Colonic mucosa (tissue), 4 donors: ENCODE results near the gene JAM3. TPM values are rescaled to one million over a fixed set of nuclear protein-coding genes. Genes with fewer than 3 reads are reported as not detected.

Experiments used
- DNase-seq: peaks from one replicate; pipeline ENCODE4 v3.0.0-alpha.2; 2020
- H3K27ac ChIP-seq: fragments of 200-600 bp; one replicate; pipeline ENCODE4 v1.8.0; 2021
- H3K27me3 ChIP-seq: fragments of 200-600 bp; one replicate; pipeline ENCODE4 v1.8.0; 2021
- H3K36me3 ChIP-seq: fragments of 200-600 bp; one replicate; pipeline ENCODE4 v1.8.0; 2021
- H3K4me1 ChIP-seq: fragments of 200-600 bp; one replicate; pipeline ENCODE4 v1.8.0; 2021; ENCODE audit warnings: mild to moderate bottlenecking
- H3K4me3 ChIP-seq: fragments of 200-600 bp; one replicate; pipeline ENCODE4 v1.8.0; 2021
- H3K9ac ChIP-seq, 2 donors: one replicate each; pipeline ENCODE4 v1.7.0; 2013; ENCODE audit warnings: control low read depth in 2 of 2, low read depth in 2 of 2, low read length in 2 of 2
- H3K9me3 ChIP-seq: fragments of 200-600 bp; one replicate; pipeline ENCODE4 v1.8.0; 2021
- CTCF ChIP-seq: fragments of 200-600 bp; IDR thresholded peaks from one replicate; pipeline ENCODE4 v1.8.0; 2022; ENCODE audit warnings: antibody characterized with exemption, mild to moderate bottlenecking
- intact Hi-C: fragments of 100-400 bp; cut with DNase I; formaldehyde crosslinking; loops from one replicate; pipeline ENCODE4 v1.14.1; 2022
- total RNA-seq, 2 donors: library from RNA; stranded (reverse); fragmentation: NEBNext Ultra II Directional in 1 of 2; extraction: Animal tissue kit (Norgen Biotek cat#: 25700) in 1 of 2; gene quantifications; one replicate each; pipeline ENCODE4 v1.2.1, GENCODE V29; 2021
- donor health status: healthy.
- donor health status: DM: no; HTN: no; CAD: no.
- donor health status: DM: no; HTN: no; CAD: no.

Gene JAM3
- total RNA-seq, 2 donors from 2014 or later, result 3.5 to 14.5 TPM

GRCh38 chr11:134043821-134044420 is 25.0 kb upstream of the JAM3 start:
- H3K4me1 ChIP-seq, result no peaks in the 10 kb centered on the region

DNA sequence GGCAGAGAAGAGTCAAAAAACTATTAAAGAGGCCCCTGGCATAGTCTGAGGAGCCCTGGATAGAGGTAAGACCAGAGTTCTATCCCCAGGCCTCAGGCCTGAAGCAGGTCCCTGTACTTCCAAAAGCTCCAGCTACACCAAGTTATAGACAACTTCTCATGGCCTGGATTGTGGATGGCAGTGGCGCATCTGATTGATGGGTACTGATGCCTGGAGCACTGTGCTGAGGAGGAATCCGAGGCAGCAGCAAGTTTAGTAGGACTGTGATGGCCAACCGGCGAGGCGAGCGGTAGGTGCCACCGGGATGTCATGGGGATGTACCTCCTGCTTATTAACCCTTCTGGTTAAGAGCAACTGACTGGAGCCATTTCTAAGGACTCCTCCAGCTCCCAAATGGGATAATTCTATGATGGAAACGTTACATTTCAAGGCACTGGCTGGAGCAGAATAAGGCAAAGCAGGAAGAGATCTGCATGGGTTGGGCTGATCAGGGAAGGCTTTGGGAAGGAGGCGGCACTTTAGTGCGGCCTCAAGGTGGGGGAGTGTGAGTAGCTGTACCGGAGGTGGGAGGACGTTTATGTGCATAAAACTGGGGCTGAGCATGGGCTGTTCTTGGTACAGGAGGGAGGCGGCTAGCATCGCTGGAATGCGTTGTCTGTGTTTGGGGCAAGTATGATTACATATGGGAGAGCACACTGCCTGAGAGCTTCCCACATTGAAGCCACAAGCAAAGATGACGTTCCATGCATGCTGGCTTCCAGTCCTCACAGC is 24.2 kb upstream of the JAM3 start:
- H3K27ac ChIP-seq, result no peak overlapping the region
- no peaks in the 10 kb centered on the region for H3K36me3 ChIP-seq
- no peak for TF ChIP-seq CTCF
- DNase-seq, result no peak
- H3K27me3 ChIP-seq, result no peaks in the 10 kb centered on the region
- H3K4me3 ChIP-seq, result no peak overlapping the region
- no peaks in the 10 kb centered on the region for H3K9me3 ChIP-seq
- intact Hi-C loops, result loop anchor here (10.0 kb wide), 1 partner anchor 120 kb away; no protein-coding TSS in a partner anchor
- H3K4me1 ChIP-seq, result no peaks in the 10 kb centered on the region
- no peak overlapping the region for H3K9ac ChIP-seq

More at GRCh38 chr11:134043821-134044420, 25.0 kb upstream of the JAM3 start:
- no peaks in the 10 kb centered on the region for H3K9me3 ChIP-seq
- no peaks in the 10 kb centered on the region for H3K27me3 ChIP-seq
- no peak for DNase-seq
- TF ChIP-seq CTCF, result no peak
- no peak overlapping the region for H3K4me3 ChIP-seq
- no peak overlapping the region for H3K9ac ChIP-seq
- H3K27ac ChIP-seq, result no peak overlapping the region
- intact Hi-C loops, result loop anchor here (10.0 kb wide), 1 partner anchor 119 kb away; no protein-coding TSS in a partner anchor
- H3K36me3 ChIP-seq, result no peaks in the 10 kb centered on the region

- H3K27me3 ChIP-seq, result no peaks in the 10 kb centered on the region
- H3K27ac ChIP-seq, result no peak overlapping the region
- no peaks in the 10 kb centered on the region for H3K9me3 ChIP-seq
- intact Hi-C loops, result loop anchor here (10.0 kb wide), 1 partner anchor 121 kb away; no protein-coding TSS in a partner anchor
- peak overlapping the region in 1 of 2 donors; percentile 20 for H3K9ac ChIP-seq
- no peak overlapping the region for H3K4me3 ChIP-seq
- no peak for TF ChIP-seq CTCF
- H3K4me1 ChIP-seq, result no peaks in the 10 kb centered on the region
- no peaks in the 10 kb centered on the region for H3K36me3 ChIP-seq
- DNase-seq, result no peak
These were observed 22.9 kb upstream of the JAM3 start for GRCh38 chr11:134045799-134046635.

GRCh38 chr11:134046681-134047449 is 22.0 kb upstream of the JAM3 start:
- no peak for DNase-seq
- intact Hi-C loops, result loop anchor here (10.0 kb wide), 1 partner anchor 122 kb away; no protein-coding TSS in a partner anchor
- no peaks in the 10 kb centered on the region for H3K4me1 ChIP-seq
- no peak overlapping the region for H3K4me3 ChIP-seq
- H3K27ac ChIP-seq, result no peak overlapping the region
- H3K36me3 ChIP-seq, result no peaks in the 10 kb centered on the region
- no peaks in the 10 kb centered on the region for H3K9me3 ChIP-seq
- no peaks in the 10 kb centered on the region for H3K27me3 ChIP-seq
- no peak overlapping the region for H3K9ac ChIP-seq
- no peak for TF ChIP-seq CTCF

- no peaks in the 10 kb centered on the region for H3K36me3 ChIP-seq
- no peak overlapping the region for H3K4me3 ChIP-seq
- DNase-seq, result peak; percentile 67
- TF ChIP-seq CTCF, result no peak
- no peaks in the 10 kb centered on the region for H3K4me1 ChIP-seq
- no peaks in the 10 kb centered on the region for H3K27me3 ChIP-seq
- no peak overlapping the region for H3K27ac ChIP-seq
- no peak overlapping the region for H3K9ac ChIP-seq
- H3K9me3 ChIP-seq, result no peaks in the 10 kb centered on the region
- intact Hi-C loops, result loop anchor here (10.0 kb wide), 1 partner anchor 123 kb away; no protein-coding TSS in a partner anchor
These were observed 21.3 kb upstream of the JAM3 start for GRCh38 chr11:134047586-134047999.
